ENCODE data around the gene TENT5A.

TENT5A gene

GRCh38 chr6:81713205-81713604, 39.3 kb downstream of the TENT5A start:
- WGBS, 2 experiments (ENCODE audit: insufficient coverage in 2 of 2), result 100% methylated on average over 1 of the region's 1 CpG; no CpG with 5 or more reads in 1 of the 2 experiments
- Histone ChIP-seq H3K36me3 (ENCODE audit: control insufficient read depth, insufficient read depth, low read length) (no peaks in the 10 kb centered on the region), H3K4me1 (ENCODE audit: control insufficient read depth, insufficient read depth, low read length, poor library complexity, severe bottlenecking) (peaks cover 2% of the 10 kb centered on the region)

GRCh38 chr6:81708113-81708699, 44.3 kb downstream of the TENT5A start:
- Histone ChIP-seq H3K9me3 (ENCODE audit: control insufficient read depth, low read length) (no peaks in the 10 kb centered on the region), H3K36me3 (ENCODE audit: control insufficient read depth, insufficient read depth, low read length) (no peaks in the 10 kb centered on the region), H3K4me1 (ENCODE audit: control insufficient read depth, insufficient read depth, low read length, poor library complexity, severe bottlenecking) (peaks cover 7% of the 10 kb centered on the region), H3K4me3 (ENCODE audit: extremely low read depth, insufficient read depth, low read length, poor library complexity, severe bottlenecking) (no peak overlapping the region), H3K27ac (ENCODE audit: low read depth, low read length, severe bottlenecking) (peak overlapping the region; percentile 31)
- 6 to 10% methylated on average over 2 of the region's 5 CpGs for WGBS, 2 experiments (ENCODE audit: insufficient coverage in 2 of 2)

More at GRCh38 chr6:81713205-81713604, 39.3 kb downstream of the TENT5A start:
- H3K9me3 ChIP-seq (ENCODE audit: control insufficient read depth, low read length), result no peaks in the 10 kb centered on the region
- no peak overlapping the region for H3K4me3 ChIP-seq (ENCODE audit: extremely low read depth, insufficient read depth, low read length, poor library complexity, severe bottlenecking)
- no peak overlapping the region for H3K27ac ChIP-seq (ENCODE audit: low read depth, low read length, severe bottlenecking)

- Histone ChIP-seq H3K36me3 (ENCODE audit: control insufficient read depth, insufficient read depth, low read length) (no peaks in the 10 kb centered on the region), H3K9me3 (ENCODE audit: control insufficient read depth, low read length) (no peaks in the 10 kb centered on the region), H3K4me1 (ENCODE audit: control insufficient read depth, insufficient read depth, low read length, poor library complexity, severe bottlenecking) (peaks cover 7% of the 10 kb centered on the region), H3K27ac (ENCODE audit: low read depth, low read length, severe bottlenecking) (no peak overlapping the region), H3K4me3 (ENCODE audit: extremely low read depth, insufficient read depth, low read length, poor library complexity, severe bottlenecking) (no peak overlapping the region)
These were observed 47.8 kb downstream of the TENT5A start for GRCh38 chr6:81704700-81705099.

GRCh38 chr6:81700414-81700813, 52.1 kb downstream of the TENT5A start:
- Histone ChIP-seq H3K36me3 (ENCODE audit: control insufficient read depth, insufficient read depth, low read length) (no peaks in the 10 kb centered on the region), H3K9me3 (ENCODE audit: control insufficient read depth, low read length) (no peaks in the 10 kb centered on the region), H3K27ac (ENCODE audit: low read depth, low read length, severe bottlenecking) (no peak overlapping the region), H3K4me1 (ENCODE audit: control insufficient read depth, insufficient read depth, low read length, poor library complexity, severe bottlenecking) (no peaks in the 10 kb centered on the region), H3K4me3 (ENCODE audit: extremely low read depth, insufficient read depth, low read length, poor library complexity, severe bottlenecking) (no peak overlapping the region)
- no CpG with 5 or more reads among the region's 1 CpG for WGBS, 2 experiments (ENCODE audit: insufficient coverage in 2 of 2)

GRCh38 chr6:81697559-81697958, 54.9 kb downstream of the TENT5A start:
- no peaks in the 10 kb centered on the region for H3K4me1 ChIP-seq (ENCODE audit: control insufficient read depth, insufficient read depth, low read length, poor library complexity, severe bottlenecking)
- H3K9me3 ChIP-seq (ENCODE audit: control insufficient read depth, low read length), result no peaks in the 10 kb centered on the region
- H3K4me3 ChIP-seq (ENCODE audit: extremely low read depth, insufficient read depth, low read length, poor library complexity, severe bottlenecking), result no peak overlapping the region
- WGBS, 2 experiments (ENCODE audit: insufficient coverage in 2 of 2), result 75 to 81% methylated on average over 1 to 3 of the region's 6 CpGs
- no peaks in the 10 kb centered on the region for H3K36me3 ChIP-seq (ENCODE audit: control insufficient read depth, insufficient read depth, low read length)
- H3K27ac ChIP-seq (ENCODE audit: low read depth, low read length, severe bottlenecking), result no peak overlapping the region

GRCh38 chr6:81696524-81696923, 56.0 kb downstream of the TENT5A start:
- H3K4me1 ChIP-seq (ENCODE audit: control insufficient read depth, insufficient read depth, low read length, poor library complexity, severe bottlenecking), result no peaks in the 10 kb centered on the region
- WGBS, 2 experiments (ENCODE audit: insufficient coverage in 2 of 2), result 0% methylated on average over 1 of the region's 3 CpGs; no CpG with 5 or more reads in 1 of the 2 experiments
- H3K4me3 ChIP-seq (ENCODE audit: extremely low read depth, insufficient read depth, low read length, poor library complexity, severe bottlenecking), result no peak overlapping the region
- H3K27ac ChIP-seq (ENCODE audit: low read depth, low read length, severe bottlenecking), result no peak overlapping the region
- no peaks in the 10 kb centered on the region for H3K9me3 ChIP-seq (ENCODE audit: control insufficient read depth, low read length)
- H3K36me3 ChIP-seq (ENCODE audit: control insufficient read depth, insufficient read depth, low read length), result no peaks in the 10 kb centered on the region

Data from mesodermal cell (in vitro differentiated cells).